HepG2 (cell line): ENCODE data around the gene MYBPC2. TPM values are rescaled to one million over a fixed set of nuclear protein-coding genes. Genes with fewer than 3 reads are reported as not detected.

Experiments
- BRD4 ChIP-seq: sonication (generic); formaldehyde crosslinking; IDR thresholded peaks from 2 replicates; pipeline ENCODE4 v1.4.0; 2020; ENCODE audit warnings: missing genetic modification reagents
- ETV5 ChIP-seq: IDR thresholded peaks from 2 replicates; pipeline ENCODE4 v1.6.1; 2018; ENCODE audit warnings: missing biosample characterization, missing genetic modification reagents, inconsistent platforms, borderline replicate concordance
- HDAC6 ChIP-seq: fragments of 200-600 bp; sonication (generic); IDR thresholded peaks from 2 replicates; pipeline ENCODE4 v1.7.0; 2017; ENCODE audit warnings: mild to moderate bottlenecking, antibody characterized with exemption, low read length, low read depth
- HNRNPH1 ChIP-seq: fragments of 200-400 bp; formaldehyde crosslinking; optimal IDR thresholded peaks from 2 replicates; pipeline ENCODE3; 2017; ENCODE audit warnings: mild to moderate bottlenecking, low read depth, low read length
- MAFG ChIP-seq: sonication (generic); formaldehyde crosslinking; IDR thresholded peaks from 2 replicates; pipeline ENCODE4 v1.5.1; 2020; ENCODE audit warnings: mild to moderate bottlenecking, missing genetic modification reagents
- NAIF1 ChIP-seq: sonication (generic); formaldehyde crosslinking; IDR thresholded peaks from 2 replicates; pipeline ENCODE4 v1.5.0; 2020; ENCODE audit warnings: mild to moderate bottlenecking, missing genetic modification reagents, borderline replicate concordance
- NR1H2 ChIP-seq: sonication (generic); formaldehyde crosslinking; IDR thresholded peaks from 2 replicates; pipeline ENCODE4 v1.8.1; 2022; ENCODE audit warnings: low read depth, missing genetic modification reagents, borderline replicate concordance
- RARA ChIP-seq: IDR thresholded peaks from 2 replicates; pipeline ENCODE4 v1.6.1; 2016; ENCODE audit warnings: missing genetic modification reagents, missing compliant biosample characterization
- SALL1 ChIP-seq: sonication (generic); formaldehyde crosslinking; IDR thresholded peaks from 2 replicates; pipeline ENCODE4 v1.8.0; 2022; ENCODE audit warnings: mild to moderate bottlenecking, missing genetic modification reagents
- SNRNP70 ChIP-seq: fragments of 200-400 bp; formaldehyde crosslinking; IDR thresholded peaks from 2 replicates; pipeline ENCODE4 v1.6.1; 2017; ENCODE audit warnings: mild to moderate bottlenecking, low read depth, low read length, moderate library complexity
- ZNF124 ChIP-seq: sonication (generic); formaldehyde crosslinking; IDR thresholded peaks from 2 replicates; pipeline ENCODE4 v1.4.0; 2020; ENCODE audit warnings: missing genetic modification reagents
- ZNF446 ChIP-seq: sonication (generic); formaldehyde crosslinking; IDR thresholded peaks from 2 replicates; pipeline ENCODE4 v1.5.0; 2020; ENCODE audit warnings: mild to moderate bottlenecking, missing genetic modification reagents
- ZNF451 ChIP-seq: sonication (generic); formaldehyde crosslinking; IDR thresholded peaks from 2 replicates; pipeline ENCODE4 v1.5.0; 2020; ENCODE audit warnings: mild to moderate bottlenecking, missing genetic modification reagents
- ZSCAN29 ChIP-seq: sonication (generic); formaldehyde crosslinking; conservative IDR thresholded peaks from 2 replicates; pipeline ENCODE4 v1.4.0; 2020; ENCODE audit warnings: mild to moderate bottlenecking, missing genetic modification reagents
- polyA plus RNA-seq, 8 experiments: library from polyadenylated mRNA; depleted of rRNA in 3 of 8; stranded (reverse) in 7 of 8; unstranded in 1 of 8; fragments of >200 nt; fragmentation: Illumina TruSeq in 4 of 8; extraction: Trizol in 4 of 8; gene quantifications; 2 replicates each; pipeline versions ENCODE4 v1.2.1 to v1.2.3, GENCODE V29; 2011 to 2016; ENCODE audit warnings: low read depth in 4 of 8, missing spikeins in 1 of 8, mixed read lengths in 1 of 8; ENCODE audit not compliant: insufficient read depth in 1 of 8
- total RNA-seq, 5 experiments: library from RNA; depleted of rRNA; stranded (reverse); fragments of >200 nt; fragmentation: Illumina TruSeq; extraction: Trizol; gene quantifications; 2 replicates each; pipeline ENCODE4 v1.2.3, GENCODE V29; 2016; ENCODE audit warnings: low read depth in 1 of 5
- TF ChIP-seq, protein P1 (sequence below): sonication (generic); formaldehyde crosslinking; IDR thresholded peaks from 2 replicates; pipeline ENCODE4 v1.4.0; 2020; ENCODE audit warnings: missing genetic modification reagents
- TF ChIP-seq, protein P2 (sequence below): sonication (generic); formaldehyde crosslinking; IDR thresholded peaks from 2 replicates; pipeline ENCODE4 v1.8.0; 2022; ENCODE audit warnings: mild to moderate bottlenecking, missing genetic modification reagents, moderate library complexity
- TF ChIP-seq, protein P3 (sequence below): sonication (generic); formaldehyde crosslinking; IDR thresholded peaks from 2 replicates; pipeline ENCODE4 v1.5.0; 2020; ENCODE audit warnings: mild to moderate bottlenecking, low read depth, missing genetic modification reagents, borderline replicate concordance
- TF ChIP-seq, protein P4 (sequence below): sonication (generic); formaldehyde crosslinking; IDR thresholded peaks from 2 replicates; pipeline ENCODE4 v1.4.0; 2020; ENCODE audit warnings: low read depth, mild to moderate bottlenecking, missing genetic modification reagents

The MYBPC2 gene
- total and polyA plus RNA-seq, 2 of the 13 experiments (the other 11 are each of a cell fraction or from before 2014, with no cell fraction given): not detected

DNA sequence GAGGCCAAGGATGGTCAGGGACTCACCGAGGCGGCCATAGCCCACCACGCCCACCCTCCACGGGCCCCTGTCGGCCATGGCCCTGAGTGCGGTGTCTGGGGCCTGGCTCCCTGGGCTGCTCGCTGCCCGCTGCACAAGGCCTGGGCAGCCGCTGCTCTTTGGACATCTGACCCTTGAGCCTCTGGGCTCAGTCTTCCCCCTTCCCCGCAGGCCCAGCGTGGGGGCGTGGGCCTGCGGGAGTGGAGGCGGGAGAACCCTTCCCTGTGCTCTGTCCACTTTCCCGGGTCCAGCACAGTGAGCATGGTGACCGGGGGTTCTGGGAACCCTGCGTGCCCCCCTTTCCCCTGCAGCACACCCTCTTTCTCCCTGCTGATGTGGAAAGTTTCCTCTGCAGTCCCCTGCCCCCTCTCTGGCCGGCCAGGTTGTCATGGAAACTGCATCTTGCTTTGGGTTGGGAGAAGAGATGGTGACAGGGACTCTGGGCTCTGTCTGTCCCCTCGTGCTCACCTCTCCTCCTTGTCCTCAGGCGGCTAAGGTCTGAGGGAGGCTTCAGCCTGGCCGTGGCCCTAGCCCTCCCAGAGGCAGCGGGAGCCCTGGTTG is 81.2 kb downstream of the MYBPC2 start, which contains the start of gene ASPDH (continued):
- TF ChIP-seq, protein P1, sequence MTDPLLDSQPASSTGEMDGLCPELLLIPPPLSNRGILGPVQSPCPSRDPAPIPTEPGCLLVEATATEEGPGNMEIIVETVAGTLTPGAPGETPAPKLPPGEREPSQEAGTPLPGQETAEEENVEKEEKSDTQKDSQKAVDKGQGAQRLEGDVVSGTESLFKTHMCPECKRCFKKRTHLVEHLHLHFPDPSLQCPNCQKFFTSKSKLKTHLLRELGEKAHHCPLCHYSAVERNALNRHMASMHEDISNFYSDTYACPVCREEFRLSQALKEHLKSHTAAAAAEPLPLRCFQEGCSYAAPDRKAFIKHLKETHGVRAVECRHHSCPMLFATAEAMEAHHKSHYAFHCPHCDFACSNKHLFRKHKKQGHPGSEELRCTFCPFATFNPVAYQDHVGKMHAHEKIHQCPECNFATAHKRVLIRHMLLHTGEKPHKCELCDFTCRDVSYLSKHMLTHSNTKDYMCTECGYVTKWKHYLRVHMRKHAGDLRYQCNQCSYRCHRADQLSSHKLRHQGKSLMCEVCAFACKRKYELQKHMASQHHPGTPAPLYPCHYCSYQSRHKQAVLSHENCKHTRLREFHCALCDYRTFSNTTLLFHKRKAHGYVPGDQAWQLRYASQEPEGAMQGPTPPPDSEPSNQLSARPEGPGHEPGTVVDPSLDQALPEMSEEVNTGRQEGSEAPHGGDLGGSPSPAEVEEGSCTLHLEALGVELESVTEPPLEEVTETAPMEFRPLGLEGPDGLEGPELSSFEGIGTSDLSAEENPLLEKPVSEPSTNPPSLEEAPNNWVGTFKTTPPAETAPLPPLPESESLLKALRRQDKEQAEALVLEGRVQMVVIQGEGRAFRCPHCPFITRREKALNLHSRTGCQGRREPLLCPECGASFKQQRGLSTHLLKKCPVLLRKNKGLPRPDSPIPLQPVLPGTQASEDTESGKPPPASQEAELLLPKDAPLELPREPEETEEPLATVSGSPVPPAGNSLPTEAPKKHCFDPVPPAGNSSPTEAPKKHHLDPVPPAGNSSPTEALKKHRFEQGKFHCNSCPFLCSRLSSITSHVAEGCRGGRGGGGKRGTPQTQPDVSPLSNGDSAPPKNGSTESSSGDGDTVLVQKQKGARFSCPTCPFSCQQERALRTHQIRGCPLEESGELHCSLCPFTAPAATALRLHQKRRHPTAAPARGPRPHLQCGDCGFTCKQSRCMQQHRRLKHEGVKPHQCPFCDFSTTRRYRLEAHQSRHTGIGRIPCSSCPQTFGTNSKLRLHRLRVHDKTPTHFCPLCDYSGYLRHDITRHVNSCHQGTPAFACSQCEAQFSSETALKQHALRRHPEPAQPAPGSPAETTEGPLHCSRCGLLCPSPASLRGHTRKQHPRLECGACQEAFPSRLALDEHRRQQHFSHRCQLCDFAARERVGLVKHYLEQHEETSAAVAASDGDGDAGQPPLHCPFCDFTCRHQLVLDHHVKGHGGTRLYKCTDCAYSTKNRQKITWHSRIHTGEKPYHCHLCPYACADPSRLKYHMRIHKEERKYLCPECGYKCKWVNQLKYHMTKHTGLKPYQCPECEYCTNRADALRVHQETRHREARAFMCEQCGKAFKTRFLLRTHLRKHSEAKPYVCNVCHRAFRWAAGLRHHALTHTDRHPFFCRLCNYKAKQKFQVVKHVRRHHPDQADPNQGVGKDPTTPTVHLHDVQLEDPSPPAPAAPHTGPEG (CRISPR knock-in tag): no peak
- TF ChIP-seq SALL1 (CRISPR knock-in tag): no peak; the same call in 1 of the 2 replicates
- no peak for TF ChIP-seq RARA (CRISPR knock-in tag)
- TF ChIP-seq NR1H2 (CRISPR knock-in tag): no peak
- TF ChIP-seq BRD4 (CRISPR knock-in tag): no peak
- TF ChIP-seq ZNF124: 0 out of 2 replicates have a peak, but pooled peaks have one; percentile 44
- TF ChIP-seq, protein P2, sequence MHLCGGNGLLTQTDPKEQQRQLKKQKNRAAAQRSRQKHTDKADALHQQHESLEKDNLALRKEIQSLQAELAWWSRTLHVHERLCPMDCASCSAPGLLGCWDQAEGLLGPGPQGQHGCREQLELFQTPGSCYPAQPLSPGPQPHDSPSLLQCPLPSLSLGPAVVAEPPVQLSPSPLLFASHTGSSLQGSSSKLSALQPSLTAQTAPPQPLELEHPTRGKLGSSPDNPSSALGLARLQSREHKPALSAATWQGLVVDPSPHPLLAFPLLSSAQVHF (CRISPR knock-in tag): no peak
- no peak for TF ChIP-seq HNRNPH1
- no peak for TF ChIP-seq HDAC6
- no peak for TF ChIP-seq MAFG (CRISPR knock-in tag)
- no peak for TF ChIP-seq SNRNP70
- no peak for TF ChIP-seq ETV5 (CRISPR knock-in tag)
- no peak for TF ChIP-seq ZNF451 (CRISPR knock-in tag)
- TF ChIP-seq, protein P3, sequence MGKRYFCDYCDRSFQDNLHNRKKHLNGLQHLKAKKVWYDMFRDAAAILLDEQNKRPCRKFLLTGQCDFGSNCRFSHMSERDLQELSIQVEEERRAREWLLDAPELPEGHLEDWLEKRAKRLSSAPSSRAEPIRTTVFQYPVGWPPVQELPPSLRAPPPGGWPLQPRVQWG (CRISPR knock-in tag): no peak
- no peak for TF ChIP-seq NAIF1 (CRISPR knock-in tag)
- TF ChIP-seq ZNF446 (CRISPR knock-in tag): no peak
- TF ChIP-seq, protein P4, sequence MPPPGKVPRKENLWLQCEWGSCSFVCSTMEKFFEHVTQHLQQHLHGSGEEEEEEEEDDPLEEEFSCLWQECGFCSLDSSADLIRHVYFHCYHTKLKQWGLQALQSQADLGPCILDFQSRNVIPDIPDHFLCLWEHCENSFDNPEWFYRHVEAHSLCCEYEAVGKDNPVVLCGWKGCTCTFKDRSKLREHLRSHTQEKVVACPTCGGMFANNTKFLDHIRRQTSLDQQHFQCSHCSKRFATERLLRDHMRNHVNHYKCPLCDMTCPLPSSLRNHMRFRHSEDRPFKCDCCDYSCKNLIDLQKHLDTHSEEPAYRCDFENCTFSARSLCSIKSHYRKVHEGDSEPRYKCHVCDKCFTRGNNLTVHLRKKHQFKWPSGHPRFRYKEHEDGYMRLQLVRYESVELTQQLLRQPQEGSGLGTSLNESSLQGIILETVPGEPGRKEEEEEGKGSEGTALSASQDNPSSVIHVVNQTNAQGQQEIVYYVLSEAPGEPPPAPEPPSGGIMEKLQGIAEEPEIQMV: no peak
- no peak for TF ChIP-seq ZSCAN29
